HepG2 (cell line): Measurements from ENCODE around the gene RPUSD4. TPM values are rescaled to one million over a fixed set of nuclear protein-coding genes. Genes with fewer than 3 reads are reported as not detected.

Source experiments
- ATRX ChIP-seq: sonication (generic); formaldehyde crosslinking; IDR thresholded peaks from 2 replicates; pipeline ENCODE4 v1.4.0; 2020; ENCODE audit warnings: missing genetic modification reagents, borderline replicate concordance
- EED ChIP-seq: sonication (generic); formaldehyde crosslinking; IDR thresholded peaks from 2 replicates; pipeline ENCODE4 v1.5.0; 2020; ENCODE audit warnings: mild to moderate bottlenecking, missing genetic modification reagents
- HNF1B ChIP-seq: sonication (generic); formaldehyde crosslinking; IDR thresholded peaks from 2 replicates; pipeline ENCODE4 v1.5.1; 2020; ENCODE audit warnings: mild to moderate bottlenecking, moderate library complexity, missing genetic modification reagents
- KDM5B ChIP-seq: sonication (generic); formaldehyde crosslinking; IDR thresholded peaks from 2 replicates; pipeline ENCODE4 v1.4.0; 2020; ENCODE audit warnings: missing genetic modification reagents, mild to moderate bottlenecking, borderline replicate concordance
- MLXIP ChIP-seq: sonication (generic); formaldehyde crosslinking; IDR thresholded peaks from 2 replicates; pipeline ENCODE4 v1.9.0; 2021; ENCODE audit warnings: missing genetic modification reagents, borderline replicate concordance
- PAX8 ChIP-seq: sonication (generic); formaldehyde crosslinking; IDR thresholded peaks from 2 replicates; pipeline ENCODE4 v1.8.0; 2022; ENCODE audit warnings: mild to moderate bottlenecking, missing genetic modification reagents, borderline replicate concordance
- RBAK ChIP-seq: sonication (generic); formaldehyde crosslinking; IDR thresholded peaks from 2 replicates; pipeline ENCODE4 v1.5.1; 2020; ENCODE audit warnings: mild to moderate bottlenecking, missing genetic modification reagents
- SNAPC2 ChIP-seq: sonication (generic); formaldehyde crosslinking; IDR thresholded peaks from 2 replicates; pipeline ENCODE4 v1.8.1; 2022; ENCODE audit warnings: mild to moderate bottlenecking, missing genetic modification reagents
- TEAD3 ChIP-seq: optimal IDR thresholded peaks from 2 replicates; pipeline ENCODE3; 2016; ENCODE audit warnings: borderline replicate concordance
- ZBTB8A ChIP-seq: sonication (generic); formaldehyde crosslinking; IDR thresholded peaks from 2 replicates; pipeline ENCODE4 v1.4.0; 2020; ENCODE audit warnings: mild to moderate bottlenecking, low read depth, missing genetic modification reagents, borderline replicate concordance
- ZNF180 ChIP-seq: sonication (generic); formaldehyde crosslinking; IDR thresholded peaks from 2 replicates; pipeline ENCODE4 v1.4.0; 2020; ENCODE audit warnings: low read depth, missing genetic modification reagents, borderline replicate concordance
- ZNF407 ChIP-seq: sonication (generic); formaldehyde crosslinking; IDR thresholded peaks from one replicate; pipeline ENCODE4 v1.5.1; 2020; ENCODE audit warnings: mild to moderate bottlenecking, missing genetic modification reagents; ENCODE audit errors: not compliant biosample characterization
- ZNF451 ChIP-seq: sonication (generic); formaldehyde crosslinking; IDR thresholded peaks from 2 replicates; pipeline ENCODE4 v1.5.0; 2020; ENCODE audit warnings: mild to moderate bottlenecking, missing genetic modification reagents
- ZNF468 ChIP-seq: sonication (generic); formaldehyde crosslinking; IDR thresholded peaks from 2 replicates; pipeline ENCODE4 v1.8.0; 2022; ENCODE audit warnings: mild to moderate bottlenecking, moderate library complexity, missing genetic modification reagents
- ZNF484 ChIP-seq: sonication (generic); formaldehyde crosslinking; IDR thresholded peaks from 2 replicates; pipeline ENCODE4 v1.5.1; 2020; ENCODE audit warnings: mild to moderate bottlenecking, low read depth, missing genetic modification reagents, borderline replicate concordance
- ZNF7 ChIP-seq: IDR thresholded peaks from 2 replicates; pipeline ENCODE4 v1.6.1; 2016; ENCODE audit warnings: missing biosample characterization, missing genetic modification reagents
- polyA plus RNA-seq, 8 experiments: library from polyadenylated mRNA; depleted of rRNA in 3 of 8; stranded (reverse) in 7 of 8; unstranded in 1 of 8; fragments of >200 nt; fragmentation: Illumina TruSeq in 4 of 8; extraction: Trizol in 4 of 8; gene quantifications; 2 replicates each; pipeline versions ENCODE4 v1.2.1 to v1.2.3, GENCODE V29; 2011 to 2016; ENCODE audit warnings: low read depth in 4 of 8, missing spikeins in 1 of 8, mixed read lengths in 1 of 8; ENCODE audit not compliant: insufficient read depth in 1 of 8
- total RNA-seq, 5 experiments: library from RNA; depleted of rRNA; stranded (reverse); fragments of >200 nt; fragmentation: Illumina TruSeq; extraction: Trizol; gene quantifications; 2 replicates each; pipeline ENCODE4 v1.2.3, GENCODE V29; 2016; ENCODE audit warnings: low read depth in 1 of 5

RPUSD4 gene
- total and polyA plus RNA-seq, 2 of the 13 experiments (the other 11 are each of a cell fraction or from before 2014, with no cell fraction given): 45.0 to 52.9 TPM

GRCh38 chr11:126211236-126212088 is at the start of gene RPUSD4, which contains the start of gene FAM118B (continued):
- TF ChIP-seq HNF1B: peak; percentile 91
- TF ChIP-seq TEAD3 (CRISPR knock-in tag): peak; percentile 55
- no peak for TF ChIP-seq SNAPC2
- TF ChIP-seq ZNF451 (CRISPR knock-in tag): peak; percentile 43
- TF ChIP-seq MLXIP (CRISPR knock-in tag): 0 out of 2 replicates have a peak, but pooled peaks have one; percentile 55
- TF ChIP-seq ZNF180: no peak
- TF ChIP-seq ZNF7 (CRISPR knock-in tag): no peak
- TF ChIP-seq ZNF484 (CRISPR knock-in tag): no peak
- peak; percentile 66 for TF ChIP-seq ZNF407 (CRISPR knock-in tag)
- TF ChIP-seq PAX8 (CRISPR knock-in tag): 0 out of 2 replicates have a peak, but pooled peaks have one; percentile 42
- peak; percentile 46; the same call in 1 of the 2 replicates for TF ChIP-seq EED (CRISPR knock-in tag)
- no peak for TF ChIP-seq ATRX (CRISPR knock-in tag)
- no peak for TF ChIP-seq ZNF468 (CRISPR knock-in tag)
- peak; percentile 90; the same call in 1 of the 2 replicates for TF ChIP-seq KDM5B (CRISPR knock-in tag)
- TF ChIP-seq ZBTB8A (CRISPR knock-in tag): no peak
- no peak for TF ChIP-seq RBAK (CRISPR knock-in tag)
